ENCODE data around the gene SFXN3. TPM values are rescaled to one million over a fixed set of nuclear protein-coding genes. Genes with fewer than 3 reads are reported as not detected.

Gene SFXN3
- total RNA-seq, 1 experiment from 2014 or later, result 8.5 TPM

DNA sequence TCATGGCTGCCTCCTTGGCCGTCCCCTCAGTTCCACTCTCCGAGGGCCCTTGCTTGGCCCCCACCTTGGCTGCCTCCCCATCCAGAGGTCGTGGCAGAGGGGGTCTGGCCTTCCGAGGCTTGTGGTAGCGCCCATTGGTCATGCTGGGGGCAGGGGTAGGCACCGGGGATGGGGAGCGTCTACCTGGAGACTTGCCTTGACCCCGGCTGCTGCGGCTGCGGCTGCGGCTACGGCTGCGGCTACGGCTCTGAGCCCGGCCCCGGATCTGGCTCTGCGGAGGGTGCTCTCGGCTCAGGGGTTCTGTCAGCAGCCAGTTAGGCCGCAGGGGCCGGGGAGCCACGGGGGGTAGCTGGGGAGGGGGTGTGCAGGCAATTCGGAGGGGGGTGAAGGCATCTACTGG lies 20.7 kb upstream of the SFXN3 start:
- Histone ChIP-seq H3K4me3 (ENCODE audit: low read length) (no peak overlapping the region), H2AFZ (ENCODE audit: low read length) (no peak overlapping the region), H4K20me1 (ENCODE audit: insufficient read depth, low read depth, low read length) (no peaks in the 10 kb centered on the region), H3K9me3 (ENCODE audit: low read length) (no peaks in the 10 kb centered on the region), H3K36me3 (ENCODE audit: insufficient read depth, low read length) (no peaks in the 10 kb centered on the region), H3K79me2 (ENCODE audit: low read length) (no peaks in the 10 kb centered on the region), H3K9ac (ENCODE audit: low read length) (no peak overlapping the region), H3K27ac (ENCODE audit: low read length) (no peak overlapping the region), H3K27me3 (ENCODE audit: low read length) (no peaks in the 10 kb centered on the region), H3K4me1 (ENCODE audit: low read length) (peaks cover 27% of the 10 kb centered on the region), H3K9me2 (replicated peaks; ENCODE audit: insufficient read depth, low read length) (no peaks in the 10 kb centered on the region), H3K4me2 (ENCODE audit: low read depth, low read length, poor library complexity, severe bottlenecking) (no peak overlapping the region)
- DNase-seq, result no peak

DNA sequence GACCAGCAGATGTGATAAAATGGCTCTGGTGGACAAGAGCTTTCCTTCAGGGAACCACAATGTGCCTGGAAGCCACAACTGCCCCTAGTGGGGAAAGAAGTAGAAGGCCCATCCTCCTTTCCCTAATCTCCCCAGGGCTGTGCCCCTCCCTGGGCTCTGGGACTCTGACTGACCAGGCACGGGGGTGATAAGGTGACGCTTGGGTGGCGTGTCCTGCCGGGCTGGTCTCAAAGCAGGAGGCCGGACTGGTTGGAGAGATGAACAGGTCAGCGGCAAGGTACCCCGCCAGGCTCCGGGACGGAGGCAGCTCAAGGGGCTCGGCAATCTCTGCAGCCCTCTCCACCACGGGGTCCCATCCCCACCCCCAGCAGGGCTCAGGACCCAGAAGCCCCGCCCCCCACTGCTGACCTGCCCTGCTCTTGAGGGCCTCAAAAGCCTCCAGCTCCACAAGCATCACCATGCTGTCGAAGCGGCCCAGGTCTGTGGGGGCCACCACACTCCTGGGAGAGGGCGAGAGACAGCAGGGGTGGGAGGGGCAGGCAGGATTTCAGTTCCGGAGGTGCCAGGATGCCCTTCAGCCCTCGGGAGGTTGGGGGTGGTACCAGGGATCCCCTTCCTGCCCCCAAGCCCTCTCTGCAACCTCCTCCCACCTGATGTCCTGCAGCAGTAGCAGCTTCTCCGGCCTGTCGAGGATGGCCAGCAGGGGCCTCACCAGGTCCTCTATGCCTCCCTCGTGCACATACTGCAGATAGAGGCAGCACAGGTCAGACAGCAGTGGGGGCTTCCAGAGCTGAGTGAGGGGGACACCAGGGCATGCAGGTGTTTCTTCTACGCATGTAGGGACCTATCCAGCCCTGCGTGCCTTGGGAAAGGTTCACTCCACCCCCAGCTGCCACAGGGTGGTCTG lies 19.3 kb upstream of the SFXN3 start:
- H4K20me1 ChIP-seq (ENCODE audit: insufficient read depth, low read depth, low read length), result no peaks in the 10 kb centered on the region
- no peaks in the 10 kb centered on the region for H3K9me3 ChIP-seq (ENCODE audit: low read length)
- no peak overlapping the region for H2AFZ ChIP-seq (ENCODE audit: low read length)
- no peak overlapping the region for H3K4me3 ChIP-seq (ENCODE audit: low read length)
- H3K27me3 ChIP-seq (ENCODE audit: low read length), result no peaks in the 10 kb centered on the region
- no peaks in the 10 kb centered on the region for H3K79me2 ChIP-seq (ENCODE audit: low read length)
- H3K4me1 ChIP-seq (ENCODE audit: low read length), result peaks cover 41% of the 10 kb centered on the region
- no peaks in the 10 kb centered on the region for H3K36me3 ChIP-seq (ENCODE audit: insufficient read depth, low read length)
- H3K9me2 ChIP-seq (replicated peaks; ENCODE audit: insufficient read depth, low read length), result no peaks in the 10 kb centered on the region
- H3K4me2 ChIP-seq (ENCODE audit: low read depth, low read length, poor library complexity, severe bottlenecking), result no peak overlapping the region
- no peak overlapping the region for H3K27ac ChIP-seq (ENCODE audit: low read length)
- H3K9ac ChIP-seq (ENCODE audit: low read length), result no peak overlapping the region
- DNase-seq, result no peak

DNA sequence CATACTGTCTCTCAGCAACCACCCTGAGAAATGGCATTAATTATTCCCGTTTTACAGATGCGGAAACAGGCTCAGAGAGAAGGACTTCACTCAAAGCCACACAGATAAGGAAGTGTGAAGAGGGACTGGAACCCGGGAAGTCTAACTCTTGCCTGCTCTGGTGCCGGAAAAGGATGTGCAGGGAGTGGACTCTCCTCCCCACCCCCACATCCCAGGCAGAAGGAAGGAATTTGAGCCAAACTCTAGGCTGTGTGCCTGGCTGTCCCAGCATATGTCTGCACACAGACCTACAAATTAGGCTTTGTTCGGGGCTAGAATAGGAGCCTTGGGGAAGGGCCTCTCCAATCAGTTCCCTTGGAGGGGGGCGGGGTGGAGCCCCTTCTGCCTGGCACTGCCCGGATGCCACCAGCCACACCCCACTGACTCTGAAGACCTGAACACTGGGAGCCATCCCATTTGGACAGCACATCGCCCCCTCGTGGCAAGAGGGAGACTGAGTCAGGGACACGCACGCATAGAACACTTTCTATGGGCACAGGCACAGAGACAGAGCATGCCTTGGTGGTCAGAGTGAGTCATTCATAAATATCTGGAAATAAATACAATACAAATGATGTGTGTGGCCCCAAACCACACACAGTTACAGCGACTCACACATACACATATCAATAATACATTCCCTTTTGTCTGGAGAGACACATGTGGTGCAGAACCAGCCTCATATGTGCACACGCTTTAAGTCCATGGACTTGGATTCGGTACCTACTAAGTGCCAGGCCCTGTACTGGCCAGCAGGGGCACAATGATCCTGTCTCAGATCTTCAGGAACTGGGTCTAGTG lies 18.3 kb upstream of the SFXN3 start:
- H3K27me3 ChIP-seq (ENCODE audit: low read length), result no peaks in the 10 kb centered on the region
- H3K4me1 ChIP-seq (ENCODE audit: low read length), result peaks cover 51% of the 10 kb centered on the region
- peak; percentile 92 for DNase-seq
- H4K20me1 ChIP-seq (ENCODE audit: insufficient read depth, low read depth, low read length), result no peaks in the 10 kb centered on the region
- no peaks in the 10 kb centered on the region for H3K9me3 ChIP-seq (ENCODE audit: low read length)
- H3K4me3 ChIP-seq (ENCODE audit: low read length), result no peak overlapping the region
- no peaks in the 10 kb centered on the region for H3K79me2 ChIP-seq (ENCODE audit: low read length)
- no peaks in the 10 kb centered on the region for H3K36me3 ChIP-seq (ENCODE audit: insufficient read depth, low read length)
- peak overlapping the region; percentile 27 for H3K4me2 ChIP-seq (ENCODE audit: low read depth, low read length, poor library complexity, severe bottlenecking)
- H3K9ac ChIP-seq (ENCODE audit: low read length), result no peak overlapping the region
- H3K9me2 ChIP-seq (replicated peaks; ENCODE audit: insufficient read depth, low read length), result no peaks in the 10 kb centered on the region
- H2AFZ ChIP-seq (ENCODE audit: low read length), result no peak overlapping the region
- no peak overlapping the region for H3K27ac ChIP-seq (ENCODE audit: low read length)

DNA sequence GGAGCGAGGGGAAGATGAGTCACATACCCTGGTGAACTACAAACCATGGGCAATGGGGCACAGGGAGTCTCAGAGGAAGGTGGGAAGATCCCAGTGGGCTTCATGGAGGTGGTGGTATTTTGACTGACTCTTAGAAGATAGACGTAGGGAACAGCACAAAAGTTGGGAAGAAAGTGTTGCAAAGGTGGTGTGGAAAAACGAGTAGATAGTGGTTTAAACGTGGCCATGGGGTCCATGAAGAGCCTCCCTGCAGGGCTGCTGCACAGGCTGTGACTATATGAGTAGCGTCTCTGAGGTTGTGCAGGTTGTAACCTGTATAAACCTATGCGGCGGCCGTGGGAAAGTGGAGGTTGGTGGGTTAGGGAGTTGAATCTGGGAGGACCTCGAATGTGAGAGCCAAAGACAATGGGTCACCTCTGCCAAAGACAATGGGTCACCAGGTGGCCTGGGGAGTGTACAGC lies 17.6 kb upstream of the SFXN3 start:
- Histone ChIP-seq H2AFZ (ENCODE audit: low read length) (no peak overlapping the region), H3K36me3 (ENCODE audit: insufficient read depth, low read length) (no peaks in the 10 kb centered on the region), H3K9ac (ENCODE audit: low read length) (no peak overlapping the region), H3K79me2 (ENCODE audit: low read length) (no peaks in the 10 kb centered on the region), H3K9me2 (replicated peaks; ENCODE audit: insufficient read depth, low read length) (no peaks in the 10 kb centered on the region), H4K20me1 (ENCODE audit: insufficient read depth, low read depth, low read length) (no peaks in the 10 kb centered on the region), H3K9me3 (ENCODE audit: low read length) (no peaks in the 10 kb centered on the region), H3K4me2 (ENCODE audit: low read depth, low read length, poor library complexity, severe bottlenecking) (peak overlapping the region; percentile 27), H3K27ac (ENCODE audit: low read length) (no peak overlapping the region), H3K4me1 (ENCODE audit: low read length) (peaks cover 57% of the 10 kb centered on the region), H3K27me3 (ENCODE audit: low read length) (no peaks in the 10 kb centered on the region), H3K4me3 (ENCODE audit: low read length) (no peak overlapping the region)
- DNase-seq, result no peak

DNA sequence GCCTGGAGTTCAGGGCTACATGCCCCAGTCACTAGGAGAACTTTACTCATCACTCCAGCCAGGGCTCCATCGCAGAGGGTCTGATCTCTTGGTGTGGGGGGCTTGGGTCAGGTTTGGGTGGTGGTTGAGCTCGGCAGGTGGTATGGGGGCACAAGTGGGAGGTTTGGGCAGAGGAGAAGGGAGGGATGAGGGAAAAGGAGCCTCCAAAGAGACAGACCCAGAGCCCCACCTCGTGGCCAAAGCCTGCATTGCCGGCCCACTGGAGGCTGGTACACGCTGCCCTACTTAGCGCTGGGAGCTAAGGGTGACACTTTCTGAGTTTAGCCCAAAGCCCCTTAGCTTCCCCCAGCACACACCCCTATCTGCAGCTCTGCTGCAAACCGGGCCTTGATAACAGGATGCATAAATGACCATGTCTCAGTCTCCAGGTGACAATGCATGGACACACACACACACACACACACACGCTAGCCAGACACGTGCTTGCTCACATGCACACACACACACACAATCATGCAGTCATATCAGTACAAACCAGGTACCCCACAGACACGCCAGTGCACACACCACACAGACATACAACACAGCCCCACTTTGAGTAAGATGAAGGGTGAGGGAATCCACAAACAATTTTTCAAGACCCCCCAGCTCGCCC lies 16.7 kb upstream of the SFXN3 start:
- peak; percentile 91 for DNase-seq
- no peak overlapping the region for H2AFZ ChIP-seq (ENCODE audit: low read length)
- H3K36me3 ChIP-seq (ENCODE audit: insufficient read depth, low read length), result no peaks in the 10 kb centered on the region
- H3K9ac ChIP-seq (ENCODE audit: low read length), result peak overlapping the region; percentile 61
- H4K20me1 ChIP-seq (ENCODE audit: insufficient read depth, low read depth, low read length), result no peaks in the 10 kb centered on the region
- H3K4me3 ChIP-seq (ENCODE audit: low read length), result peak overlapping the region; percentile 14; the same call in 1 of the 2 replicates
- H3K4me2 ChIP-seq (ENCODE audit: low read depth, low read length, poor library complexity, severe bottlenecking), result peak overlapping the region; percentile 95
- H3K4me1 ChIP-seq (ENCODE audit: low read length), result peaks cover 64% of the 10 kb centered on the region
- no peaks in the 10 kb centered on the region for H3K9me3 ChIP-seq (ENCODE audit: low read length)
- no peaks in the 10 kb centered on the region for H3K9me2 ChIP-seq (replicated peaks; ENCODE audit: insufficient read depth, low read length)
- no peaks in the 10 kb centered on the region for H3K27me3 ChIP-seq (ENCODE audit: low read length)
- H3K79me2 ChIP-seq (ENCODE audit: low read length), result no peaks in the 10 kb centered on the region
- peak overlapping the region; percentile 92 for H3K27ac ChIP-seq (ENCODE audit: low read length)

DNA sequence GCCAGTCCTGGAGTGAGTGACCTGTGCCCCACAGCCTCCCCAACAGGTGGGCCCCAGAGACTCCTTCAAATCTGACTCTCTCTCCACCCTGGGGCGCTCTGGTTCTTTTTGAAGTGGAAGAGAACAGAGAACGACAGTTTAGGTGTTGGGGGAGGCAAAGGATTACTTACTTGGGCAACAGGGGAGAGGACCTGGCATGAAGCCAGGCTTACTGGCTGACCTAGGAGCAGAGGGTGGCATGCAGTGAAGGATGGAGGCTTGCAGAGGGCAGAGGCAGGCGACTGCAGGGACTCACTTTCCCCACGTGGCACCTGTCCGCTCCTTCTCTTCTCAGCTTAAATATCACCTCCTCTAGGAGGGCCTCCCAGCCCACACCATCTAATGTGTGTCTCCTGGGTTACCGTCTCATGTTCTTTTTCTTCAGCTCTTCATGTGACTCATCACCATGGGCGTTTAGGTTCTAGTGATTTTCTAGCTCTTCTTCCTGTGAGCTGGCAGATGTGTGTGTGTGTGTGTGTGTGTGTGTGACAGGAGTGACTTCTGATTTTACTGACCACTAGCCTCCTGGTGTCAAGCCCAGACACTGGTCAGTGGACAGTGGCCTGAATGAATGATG lies 16.0 kb upstream of the SFXN3 start:
- Histone ChIP-seq H3K9me2 (replicated peaks; ENCODE audit: insufficient read depth, low read length) (no peaks in the 10 kb centered on the region), H4K20me1 (ENCODE audit: insufficient read depth, low read depth, low read length) (no peaks in the 10 kb centered on the region), H3K27ac (ENCODE audit: low read length) (peak overlapping the region; percentile 92), H3K36me3 (ENCODE audit: insufficient read depth, low read length) (no peaks in the 10 kb centered on the region), H3K9ac (ENCODE audit: low read length) (peak overlapping the region; percentile 61), H3K9me3 (ENCODE audit: low read length) (no peaks in the 10 kb centered on the region), H3K27me3 (ENCODE audit: low read length) (no peaks in the 10 kb centered on the region), H3K79me2 (ENCODE audit: low read length) (no peaks in the 10 kb centered on the region), H3K4me2 (ENCODE audit: low read depth, low read length, poor library complexity, severe bottlenecking) (peak overlapping the region; percentile 95), H2AFZ (ENCODE audit: low read length) (no peak overlapping the region; the same call in 1 of the 2 replicates), H3K4me3 (ENCODE audit: low read length) (peak overlapping the region; percentile 14; the same call in 1 of the 2 replicates), H3K4me1 (ENCODE audit: low read length) (peaks cover 64% of the 10 kb centered on the region)
- peak; percentile 72 for DNase-seq

DNA sequence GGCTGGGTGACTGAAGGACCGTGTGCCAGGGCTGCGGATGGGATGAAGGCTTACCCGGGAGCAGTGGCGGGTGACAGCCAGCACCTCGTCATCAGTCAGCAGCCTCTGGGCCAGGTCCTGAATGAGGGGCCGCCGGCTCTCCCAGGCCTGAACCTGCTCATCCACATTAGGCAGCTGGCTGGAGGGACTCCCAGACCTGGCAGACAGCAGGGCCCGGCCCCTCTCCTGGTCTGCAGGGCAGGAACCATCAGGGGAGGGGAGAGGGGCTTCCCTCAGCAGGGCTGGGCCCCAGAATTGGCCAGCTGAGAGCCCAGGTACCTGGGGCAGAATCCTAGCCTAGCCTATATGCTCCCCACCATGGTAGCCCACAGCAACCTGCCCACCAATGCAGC lies 15.5 kb upstream of the SFXN3 start:
- no peaks in the 10 kb centered on the region for H3K36me3 ChIP-seq (ENCODE audit: insufficient read depth, low read length)
- no peaks in the 10 kb centered on the region for H3K79me2 ChIP-seq (ENCODE audit: low read length)
- H2AFZ ChIP-seq (ENCODE audit: low read length), result no peak overlapping the region
- peak overlapping the region; percentile 92 for H3K27ac ChIP-seq (ENCODE audit: low read length)
- H3K4me1 ChIP-seq (ENCODE audit: low read length), result peaks cover 64% of the 10 kb centered on the region
- H3K4me3 ChIP-seq (ENCODE audit: low read length), result no peak overlapping the region; the same call in 1 of the 2 replicates
- no peaks in the 10 kb centered on the region for H3K9me3 ChIP-seq (ENCODE audit: low read length)
- no peak for DNase-seq
- H3K9me2 ChIP-seq (replicated peaks; ENCODE audit: insufficient read depth, low read length), result no peaks in the 10 kb centered on the region
- H3K27me3 ChIP-seq (ENCODE audit: low read length), result no peaks in the 10 kb centered on the region
- H4K20me1 ChIP-seq (ENCODE audit: insufficient read depth, low read depth, low read length), result no peaks in the 10 kb centered on the region
- peak overlapping the region; percentile 95 for H3K4me2 ChIP-seq (ENCODE audit: low read depth, low read length, poor library complexity, severe bottlenecking)
- H3K9ac ChIP-seq (ENCODE audit: low read length), result peak overlapping the region; percentile 61

Measured in Karpas-422 (cell line).